GM21528 (cell line): ENCODE results near the gene PRELID3B.

Experiments
- ATAC-seq: cut with Tn5 transposase; IDR thresholded peaks from one replicate; pipeline ENCODE4 v1.9.1; 2021; ENCODE audit warnings: mild to moderate bottlenecking, moderate library complexity; ENCODE audit not compliant: unreplicated experiment, low FRiP score

PRELID3B gene

GRCh38 chr20:59042151-59042795, at the start of gene PRELID3B:
Gene PRELID3B, minus strand, starts transcription at chr20:59042786. Its CDS starts 56 bp downstream, at chr20:59042730.
- ATAC-seq, result peak; percentile 37

- no peak for ATAC-seq
These were observed 45.3 kb upstream of the PRELID3B start for GRCh38 chr20:59087829-59088433.

- ATAC-seq, result no peak
These were observed 44.3 kb upstream of the PRELID3B start for GRCh38 chr20:59086923-59087322.

- no peak for ATAC-seq
These were observed 41.7 kb upstream of the PRELID3B start for GRCh38 chr20:59084041-59084850.

- no peak for ATAC-seq
These were observed 40.4 kb upstream of the PRELID3B start for GRCh38 chr20:59082981-59083380.

- no peak for ATAC-seq
These were observed 39.6 kb upstream of the PRELID3B start for GRCh38 chr20:59082077-59082740.

- ATAC-seq, result no peak
These were observed 38.5 kb upstream of the PRELID3B start for GRCh38 chr20:59081036-59081435.

- no peak for ATAC-seq
These were observed 35.6 kb upstream of the PRELID3B start for GRCh38 chr20:59078231-59078630.

GRCh38 chr20:59077705-59078104, 35.1 kb upstream of the PRELID3B start:
- no peak for ATAC-seq

- ATAC-seq, result no peak
These were observed 33.4 kb upstream of the PRELID3B start for GRCh38 chr20:59075934-59076508.

- no peak for ATAC-seq
These were observed 31.9 kb upstream of the PRELID3B start for GRCh38 chr20:59074456-59074855.

- no peak for ATAC-seq
These were observed 31.0 kb upstream of the PRELID3B start for GRCh38 chr20:59073582-59073981.

GRCh38 chr20:59071216-59071615, 28.6 kb upstream of the PRELID3B start:
- no peak for ATAC-seq

- ATAC-seq, result no peak
These were observed 26.4 kb upstream of the PRELID3B start for GRCh38 chr20:59069026-59069425.

- no peak for ATAC-seq
These were observed 25.9 kb upstream of the PRELID3B start for GRCh38 chr20:59068534-59068933.

GRCh38 chr20:59064214-59064722, 21.7 kb upstream of the PRELID3B start:
- ATAC-seq, result no peak

GRCh38 chr20:59063358-59064213, 21.0 kb upstream of the PRELID3B start:
- no peak for ATAC-seq

GRCh38 chr20:59062081-59062480, 19.5 kb upstream of the PRELID3B start:
- no peak for ATAC-seq

- ATAC-seq, result no peak
These were observed 12.7 kb upstream of the PRELID3B start for GRCh38 chr20:59055302-59055701.
